GM21737 (cell line): ENCODE results near the gene MCM5.
"Not testable (repeated sequence)": the region's sequence is repeated elsewhere in the genome, so short reads cannot be mapped to it uniquely, and the experiment has no call there.

Source experiments
- ATAC-seq: cut with Tn5 transposase; IDR thresholded peaks from one replicate; pipeline ENCODE4 v1.9.1; 2021; ENCODE audit warnings: mild to moderate bottlenecking, moderate library complexity; ENCODE audit not compliant: unreplicated experiment

The MCM5 gene

GRCh38 chr22:35450824-35451569 is 51.1 kb downstream of the MCM5 start:
- ATAC-seq: no peak

GRCh38 chr22:35451592-35451991 is 51.7 kb downstream of the MCM5 start:
- no peak for ATAC-seq

- no peak for ATAC-seq
Measured at GRCh38 chr22:35452351-35452781, 52.4 kb downstream of the MCM5 start.

DNA sequence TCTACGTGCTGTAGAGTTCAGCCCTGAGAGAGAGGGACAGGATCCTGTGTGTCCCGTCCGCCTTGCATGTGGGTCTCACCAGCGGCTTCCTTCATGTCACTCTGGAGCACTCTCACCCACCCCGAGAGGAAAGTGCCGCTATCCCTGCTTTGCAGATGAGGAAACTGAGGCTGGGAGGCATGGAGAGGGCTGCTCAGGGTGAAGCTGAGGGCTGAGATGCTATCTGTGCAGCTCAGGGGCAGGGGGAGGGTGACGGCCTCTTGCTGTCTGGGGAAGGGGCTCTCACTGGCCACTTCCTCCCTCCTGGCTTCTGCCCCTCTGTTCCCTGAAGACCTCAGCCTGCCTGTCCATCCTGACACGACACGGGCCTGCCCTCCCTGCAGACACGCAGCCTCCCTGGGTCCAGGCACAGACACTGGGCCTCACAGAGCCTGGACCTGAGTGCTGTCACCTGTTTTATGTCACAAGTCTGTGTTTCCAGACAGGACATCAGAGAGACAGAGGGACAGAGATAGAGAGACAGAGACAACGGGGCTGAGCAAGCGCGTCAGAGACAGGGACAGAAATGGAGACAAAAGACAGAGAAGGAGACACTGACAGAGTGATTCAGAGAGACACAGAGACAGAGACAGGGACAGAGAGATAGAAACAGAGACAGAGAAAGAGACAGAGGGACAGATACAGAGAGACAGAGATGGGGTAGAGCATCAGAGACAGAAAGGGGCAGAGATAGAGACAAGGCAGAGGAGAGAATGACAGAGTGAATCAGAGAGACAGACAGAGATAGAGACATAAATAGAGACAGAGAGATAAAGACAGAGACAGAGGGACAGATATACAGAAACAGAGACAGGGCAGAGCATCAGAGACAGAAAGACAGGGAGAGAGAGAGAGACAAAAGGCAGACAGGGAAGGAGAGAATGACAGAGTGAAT is 53.1 kb downstream of the MCM5 start:
- ATAC-seq: no peak

DNA sequence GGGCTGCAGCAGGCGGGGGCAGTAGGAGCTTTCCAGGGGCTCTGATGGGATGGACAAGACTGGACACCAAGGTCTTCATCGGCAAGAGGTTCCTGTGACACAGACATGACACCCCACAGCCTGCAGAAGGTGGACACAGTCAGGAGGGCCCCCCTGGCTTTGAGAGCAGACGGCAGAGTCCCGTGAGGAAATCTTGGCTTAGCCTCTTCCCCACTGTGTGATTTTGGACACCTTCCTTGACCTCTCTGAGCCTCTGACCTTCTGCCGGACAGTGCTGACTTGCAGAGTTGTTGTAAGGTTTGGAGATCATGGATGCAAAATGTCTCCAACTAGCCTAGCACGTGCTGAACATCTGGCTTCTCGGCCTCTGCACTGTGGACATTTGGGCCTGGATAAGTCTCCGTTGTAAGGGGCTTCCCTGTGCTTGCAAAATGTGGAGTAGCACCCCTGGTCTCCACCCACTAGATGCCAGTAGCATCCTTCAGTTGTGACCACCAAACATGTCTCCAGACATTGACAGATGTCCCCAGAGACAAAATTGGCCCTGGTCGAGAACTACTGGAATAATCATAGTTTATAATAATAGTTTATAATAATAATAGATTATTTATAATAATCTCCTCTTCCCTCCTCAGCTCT is 54.6 kb downstream of the MCM5 start:
- no peak for ATAC-seq

GRCh38 chr22:35455529-35455928 is 55.6 kb downstream of the MCM5 start:
- no peak for ATAC-seq

DNA sequence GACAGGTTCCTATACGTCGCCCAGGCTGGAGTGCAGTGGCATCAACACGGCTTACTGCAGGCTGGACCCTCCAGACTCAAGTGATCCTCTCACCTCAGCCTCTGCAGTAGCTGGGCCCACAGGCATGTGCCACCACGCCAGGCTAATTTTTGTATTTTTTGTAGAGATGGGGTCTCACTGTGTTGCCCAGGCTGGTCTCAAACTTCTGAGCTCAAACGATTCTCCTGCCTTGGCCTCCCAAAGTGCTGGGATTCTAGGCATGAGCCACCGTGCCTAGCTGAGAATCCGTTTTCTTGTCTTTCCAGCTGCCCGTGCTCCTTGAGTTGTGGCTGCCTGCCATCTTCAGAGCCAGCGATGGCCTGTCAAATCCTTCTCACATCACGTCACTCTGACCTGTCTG is 56.8 kb downstream of the MCM5 start:
- ATAC-seq: no peak

- ATAC-seq: no peak
Measured at GRCh38 chr22:35457729-35458546, 58.0 kb downstream of the MCM5 start.

DNA sequence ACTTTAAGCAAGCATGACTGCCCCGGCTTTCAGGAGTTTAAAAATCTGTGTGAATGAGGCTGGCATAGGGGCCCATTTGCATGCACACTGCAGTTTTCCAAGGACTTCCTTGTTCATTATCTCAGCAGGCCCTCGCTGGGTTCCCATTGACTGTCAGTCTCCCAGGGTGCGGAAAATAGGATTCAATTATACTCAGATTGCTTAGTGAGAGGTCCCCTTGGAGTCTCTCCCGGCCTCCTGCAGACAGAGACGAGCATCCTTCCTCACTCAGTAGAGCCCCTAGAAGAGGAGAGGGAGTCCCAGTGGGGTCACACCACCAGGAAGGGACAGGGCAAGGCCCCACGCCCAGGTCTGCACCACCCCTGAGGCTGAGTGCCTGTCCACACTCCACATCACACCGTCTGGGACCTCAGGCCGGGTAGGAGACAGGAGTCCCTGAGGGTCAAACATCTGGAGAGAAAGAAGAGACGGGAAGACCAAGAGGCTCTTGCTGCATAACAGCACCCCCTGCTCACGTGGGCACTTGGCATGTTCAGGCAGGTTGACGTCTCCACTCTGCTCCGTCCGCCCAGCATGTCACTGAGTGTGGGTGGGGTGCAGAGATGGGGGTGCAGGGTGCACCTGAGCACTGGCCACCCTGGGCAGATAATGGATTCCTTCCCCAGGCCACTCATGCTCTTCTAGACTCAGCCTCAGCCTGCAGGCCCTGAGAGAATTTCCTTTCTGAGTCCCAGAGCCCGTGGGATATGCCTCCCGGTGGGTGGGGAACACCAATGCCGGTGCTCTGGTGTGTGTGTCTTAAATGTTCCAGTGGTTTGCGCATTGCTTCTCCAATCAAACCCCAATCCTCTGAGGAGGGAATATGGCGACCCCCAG is 58.8 kb downstream of the MCM5 start:
- no peak for ATAC-seq

DNA sequence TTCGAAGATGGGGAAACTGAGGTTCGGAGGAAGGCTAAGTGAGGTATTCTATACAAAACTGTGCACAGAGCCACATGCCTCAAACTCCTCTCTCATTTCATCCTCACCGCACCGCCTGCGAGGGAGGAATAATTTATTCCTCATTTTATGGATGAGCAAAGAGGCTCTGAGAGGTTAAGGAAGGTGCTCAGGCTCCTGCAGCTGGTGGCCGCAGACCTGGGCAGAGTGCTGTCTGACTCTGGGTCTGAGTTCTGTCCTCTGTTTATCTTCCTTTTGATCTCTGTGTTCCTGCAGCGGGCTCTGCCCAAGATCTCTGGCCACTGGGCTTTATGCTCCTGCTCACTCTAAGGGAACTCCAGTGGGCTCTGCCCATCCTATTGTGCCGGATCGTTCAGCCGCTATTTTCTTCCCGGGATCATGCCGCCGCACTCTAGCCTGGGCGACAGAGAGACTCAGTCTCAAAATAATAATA is 59.5 kb downstream of the MCM5 start:
- ATAC-seq: no peak

DNA sequence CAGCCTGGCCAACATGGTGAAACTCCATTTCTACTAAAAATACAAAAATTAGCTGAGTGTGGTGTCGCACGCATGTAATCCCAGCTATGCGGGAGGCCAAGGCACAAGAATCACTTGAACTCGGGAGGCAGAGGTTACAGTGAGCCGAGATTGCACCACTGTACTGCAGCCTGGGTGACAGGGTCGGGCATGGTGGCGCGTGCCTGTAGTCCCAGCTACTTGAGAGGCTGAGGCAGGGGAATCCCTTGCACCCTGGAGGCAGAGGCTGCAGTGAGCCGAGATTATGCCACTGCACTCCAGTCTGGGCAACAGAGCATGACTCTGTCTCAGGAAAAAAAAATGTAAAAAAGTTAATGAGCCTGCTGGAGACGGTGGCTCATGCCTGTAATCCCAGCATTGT is 60.0 kb downstream of the MCM5 start:
- ATAC-seq: not testable (repeated sequence)

GRCh38 chr22:35460688-35461087 is 60.7 kb downstream of the MCM5 start:
- ATAC-seq: no peak

- ATAC-seq: no peak
Measured at GRCh38 chr22:35462498-35463230, 62.7 kb downstream of the MCM5 start.

DNA sequence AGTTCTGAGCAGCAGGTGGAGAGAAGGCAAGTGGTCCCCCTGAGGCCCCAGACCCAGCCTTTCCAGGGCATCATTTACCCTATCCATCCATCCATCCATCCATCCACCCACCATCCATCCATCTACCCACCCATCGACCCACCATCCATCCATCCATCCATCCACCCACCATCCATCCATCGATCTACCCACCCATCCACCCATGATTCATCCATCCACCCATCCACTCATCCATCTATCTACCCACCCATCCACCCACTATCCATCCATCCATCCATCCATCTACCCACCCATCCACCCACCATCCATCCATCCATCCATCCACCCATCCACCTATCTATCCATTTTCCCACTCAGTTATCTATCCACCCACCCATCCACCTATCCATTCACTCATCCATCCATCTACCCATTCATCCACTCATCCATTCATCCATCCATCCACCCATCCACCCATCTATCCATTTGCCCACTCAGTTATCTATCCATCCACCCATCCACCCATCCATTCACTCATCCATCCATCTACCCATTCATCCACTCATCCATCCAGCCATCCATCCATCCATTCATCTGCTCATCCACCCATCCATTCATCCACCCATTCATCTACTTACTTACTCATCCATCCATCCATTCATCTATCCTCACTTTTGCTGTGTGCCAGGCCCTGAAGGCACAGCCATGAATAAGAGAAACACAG is 63.4 kb downstream of the MCM5 start:
- no peak for ATAC-seq

GRCh38 chr22:35464399-35464798 is 64.5 kb downstream of the MCM5 start:
- ATAC-seq: no peak

DNA sequence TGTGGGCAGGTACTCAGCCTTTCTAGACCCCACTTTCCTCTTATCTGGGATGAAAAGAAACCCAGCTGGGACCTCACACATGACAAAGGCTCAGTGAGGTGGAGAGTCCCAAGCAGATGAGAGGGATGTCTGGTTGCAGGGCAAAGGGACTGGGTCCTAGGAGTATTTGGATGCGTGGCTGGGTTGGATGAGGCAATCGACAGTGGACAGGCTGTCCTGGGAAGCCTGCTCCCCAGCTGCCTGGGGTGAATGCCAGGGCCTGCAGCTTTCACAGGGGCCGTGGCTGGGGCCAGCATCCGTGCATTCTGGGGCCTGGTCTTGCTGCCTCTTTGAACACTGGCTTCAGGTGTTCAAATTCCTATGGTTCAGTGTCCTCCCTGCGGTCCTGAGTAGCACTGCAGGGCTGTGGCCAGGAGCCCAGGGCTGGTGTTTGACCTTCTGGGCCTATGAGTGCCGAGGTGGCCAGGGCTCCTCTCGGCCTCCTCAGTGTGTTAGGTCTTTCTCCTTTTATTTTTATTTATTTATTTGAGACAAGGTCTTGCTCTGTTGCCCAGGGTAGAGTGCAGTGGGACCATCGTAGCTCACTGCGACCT is 65.3 kb downstream of the MCM5 start:
- ATAC-seq: no peak

- no peak for ATAC-seq
Measured at GRCh38 chr22:35467681-35468434, 67.9 kb downstream of the MCM5 start.
